Measurements from ENCODE around the gene MRAP.
"Not testable (repeated sequence)": the region's sequence is repeated elsewhere in the genome, so short reads cannot be mapped to it uniquely, and the experiment has no call there.

Gene MRAP

DNA sequence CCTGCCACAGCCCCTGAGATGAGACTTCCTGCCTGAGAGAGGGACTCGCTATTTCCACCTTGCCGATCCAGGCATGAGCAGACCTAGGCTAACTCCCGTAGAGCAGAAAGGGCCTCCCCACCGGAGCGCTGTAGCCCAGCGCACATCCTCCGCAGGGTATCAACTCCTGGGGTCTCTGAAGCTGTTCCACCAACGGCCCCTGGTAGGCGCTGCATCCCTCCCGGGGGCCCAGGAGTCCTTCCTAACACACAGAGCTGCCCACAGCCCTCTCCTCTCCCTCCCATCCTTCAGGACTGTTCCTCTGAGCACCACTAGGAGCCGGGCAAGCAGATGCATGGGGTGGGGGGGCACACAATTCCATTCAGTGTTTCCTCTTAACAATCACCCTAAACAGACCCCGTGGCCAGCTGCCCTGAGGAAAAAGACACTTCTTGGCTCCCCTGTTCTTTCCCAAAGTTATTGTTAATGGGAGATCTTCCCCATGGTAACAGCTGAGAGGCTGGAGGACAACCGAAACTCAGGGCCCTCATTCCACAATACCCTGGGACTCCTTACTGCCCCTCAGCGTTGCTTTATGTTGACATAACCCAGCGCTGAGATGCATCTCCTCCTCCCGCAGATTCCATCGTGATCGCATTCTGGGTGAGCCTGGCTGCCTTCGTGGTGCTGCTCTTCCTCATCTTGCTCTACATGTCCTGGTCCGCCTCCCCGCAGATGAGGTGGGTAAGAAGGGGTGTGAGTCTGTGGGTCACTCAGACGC lies 7.5 kb downstream of the MRAP start:
- TF ChIP-seq, protein P1, sequence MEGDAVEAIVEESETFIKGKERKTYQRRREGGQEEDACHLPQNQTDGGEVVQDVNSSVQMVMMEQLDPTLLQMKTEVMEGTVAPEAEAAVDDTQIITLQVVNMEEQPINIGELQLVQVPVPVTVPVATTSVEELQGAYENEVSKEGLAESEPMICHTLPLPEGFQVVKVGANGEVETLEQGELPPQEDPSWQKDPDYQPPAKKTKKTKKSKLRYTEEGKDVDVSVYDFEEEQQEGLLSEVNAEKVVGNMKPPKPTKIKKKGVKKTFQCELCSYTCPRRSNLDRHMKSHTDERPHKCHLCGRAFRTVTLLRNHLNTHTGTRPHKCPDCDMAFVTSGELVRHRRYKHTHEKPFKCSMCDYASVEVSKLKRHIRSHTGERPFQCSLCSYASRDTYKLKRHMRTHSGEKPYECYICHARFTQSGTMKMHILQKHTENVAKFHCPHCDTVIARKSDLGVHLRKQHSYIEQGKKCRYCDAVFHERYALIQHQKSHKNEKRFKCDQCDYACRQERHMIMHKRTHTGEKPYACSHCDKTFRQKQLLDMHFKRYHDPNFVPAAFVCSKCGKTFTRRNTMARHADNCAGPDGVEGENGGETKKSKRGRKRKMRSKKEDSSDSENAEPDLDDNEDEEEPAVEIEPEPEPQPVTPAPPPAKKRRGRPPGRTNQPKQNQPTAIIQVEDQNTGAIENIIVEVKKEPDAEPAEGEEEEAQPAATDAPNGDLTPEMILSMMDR (IDR thresholded peaks at IDR 0.05; ENCODE audit: low read depth, low read length) = peak; percentile 34
- no peak overlapping the region for H3K4me3 ChIP-seq (replicated peaks in 1 of 2; ENCODE audit: low read depth in 2 of 2, low read length in 2 of 2)

DNA sequence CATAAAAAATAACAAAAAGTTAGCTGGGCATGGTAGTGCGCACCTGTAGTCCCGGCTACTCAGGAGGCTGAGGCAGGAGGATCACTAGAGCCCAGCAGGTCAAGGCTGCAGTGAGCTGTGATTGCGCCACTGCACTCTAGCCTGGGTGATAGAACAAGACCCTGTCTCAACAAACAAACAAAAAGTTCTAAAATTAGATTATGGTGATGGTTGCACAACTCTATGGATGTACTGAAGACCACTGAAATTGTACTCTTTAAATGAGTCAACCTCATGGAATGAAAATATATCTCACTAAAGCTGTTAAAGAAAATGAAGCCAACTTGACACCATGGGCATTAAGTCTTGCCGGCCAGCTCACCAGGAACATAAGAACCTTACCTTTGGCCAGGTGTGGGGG lies 9.1 kb downstream of the MRAP start:
- DNase-seq (ENCODE audit: low read depth in 2 of 2) = peak; percentile 27 to 41
- TF ChIP-seq, protein P1 (IDR thresholded peaks at IDR 0.05; ENCODE audit: low read depth, low read length) = no peak
- no peak overlapping the region for H3K4me3 ChIP-seq (replicated peaks in 1 of 2; ENCODE audit: low read depth in 2 of 2, low read length in 2 of 2)

More for the DNA sequence above, 7.5 kb downstream of the MRAP start:
- DNase-seq (ENCODE audit: low read depth in 2 of 2) = peak in 1 of 2 donors; percentile 8

DNA sequence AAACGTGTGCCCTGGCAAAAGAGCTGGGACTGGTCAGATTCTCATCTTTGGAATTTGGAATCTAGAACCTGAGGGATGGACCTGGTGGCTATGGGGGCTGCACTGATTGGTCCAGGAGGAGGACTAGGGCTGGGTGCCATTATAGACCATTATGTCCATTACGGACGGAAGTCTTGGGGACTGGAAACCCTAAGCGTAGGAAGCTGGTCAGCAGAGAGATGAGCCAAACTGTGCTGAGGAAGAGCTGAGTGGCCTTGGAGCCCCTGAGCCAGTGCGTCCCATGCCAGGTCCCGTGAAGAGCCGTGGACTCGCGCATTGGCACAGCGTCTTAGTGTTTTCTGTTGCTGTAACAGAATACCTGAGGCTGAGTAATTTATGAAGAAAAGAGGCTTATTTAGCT lies 10.0 kb downstream of the MRAP start:
- no peak overlapping the region for H3K4me3 ChIP-seq (replicated peaks in 1 of 2; ENCODE audit: low read depth in 2 of 2, low read length in 2 of 2)
- TF ChIP-seq, protein P1 (IDR thresholded peaks at IDR 0.05; ENCODE audit: low read depth, low read length) = no peak
- no peak for DNase-seq (ENCODE audit: low read depth in 2 of 2)

- no peak for DNase-seq (ENCODE audit: low read depth in 2 of 2)
- no peak overlapping the region for H3K4me3 ChIP-seq (replicated peaks in 1 of 2; ENCODE audit: low read depth in 2 of 2, low read length in 2 of 2)
- TF ChIP-seq, protein P1 (IDR thresholded peaks at IDR 0.05; ENCODE audit: low read depth, low read length) = no peak
These were observed 11.3 kb downstream of the MRAP start for GRCh38 chr21:32309906-32310460.

GRCh38 chr21:32310976-32311375 lies 12.3 kb downstream of the MRAP start:
- not testable (repeated sequence) for H3K4me3 ChIP-seq (replicated peaks in 1 of 2; ENCODE audit: low read depth in 2 of 2, low read length in 2 of 2); DNase-seq (ENCODE audit: low read depth in 2 of 2)

- no peak for DNase-seq (ENCODE audit: low read depth in 2 of 2)
- H3K4me3 ChIP-seq (replicated peaks in 1 of 2; ENCODE audit: low read depth in 2 of 2, low read length in 2 of 2) = no peak overlapping the region
- TF ChIP-seq, protein P1 (IDR thresholded peaks at IDR 0.05; ENCODE audit: low read depth, low read length) = no peak
These were observed 13.0 kb downstream of the MRAP start for GRCh38 chr21:32311621-32312020.

DNA sequence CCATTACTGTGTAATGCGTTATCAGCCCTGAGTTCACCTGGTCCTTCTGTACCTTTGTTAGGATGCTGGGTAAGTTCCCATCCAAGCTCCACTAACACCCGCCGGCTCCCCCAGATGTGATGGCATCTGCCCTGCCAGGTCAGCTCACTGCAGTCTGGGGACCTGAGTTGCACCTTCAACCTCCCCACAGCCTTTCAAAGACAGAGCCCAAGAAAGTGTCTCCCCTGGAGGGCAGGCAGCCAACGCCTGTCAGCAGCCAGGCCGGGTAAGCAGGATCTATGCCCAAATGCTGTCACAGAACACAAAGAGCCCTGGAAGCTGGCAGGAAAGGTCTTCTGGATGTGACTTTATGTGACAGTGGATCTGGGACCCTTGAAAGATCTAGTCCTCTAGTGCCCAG lies 13.7 kb downstream of the MRAP start:
- H3K4me3 ChIP-seq (replicated peaks in 1 of 2; ENCODE audit: low read depth in 2 of 2, low read length in 2 of 2) = no peak overlapping the region
- TF ChIP-seq, protein P1 (IDR thresholded peaks at IDR 0.05; ENCODE audit: low read depth, low read length) = no peak
- no peak for DNase-seq (ENCODE audit: low read depth in 2 of 2)

All from cardiac fibroblast (primary cell).